CD4-positive, alpha-beta T cell (primary cell): ENCODE data around the gene CPLX3. TPM values are rescaled to one million over a fixed set of nuclear protein-coding genes. Genes with fewer than 3 reads are reported as not detected.

Experiments used
- ATAC-seq: fragments of 200-7000 bp; cut with Tn5 transposase; one replicate; pipeline ENCODE4 v1.10.0; 2022; ENCODE audit warnings: mild to moderate bottlenecking; ENCODE audit not compliant: poor library complexity
- CTCF ChIA-PET: fragments of 350-600 bp; sonication (Branson Sonifier 250); formaldehyde crosslinking; loops from one replicate; lab custom pipeline; 2021; ENCODE audit warnings: antibody characterized with exemption, inconsistent platforms; lab: Charles Lee
- POLR2A ChIA-PET: fragments of 350-600 bp; sonication (Branson Sonifier 250); formaldehyde crosslinking; loops from one replicate; lab custom pipeline; 2021; ENCODE audit warnings: antibody characterized with exemption, inconsistent platforms; lab: Charles Lee
- DNase-seq, 14 experiments: peaks; one replicate each; pipeline ENCODE4 v3.0.0-alpha.2; 2013 to 2020; ENCODE audit warnings: mixed read lengths in 2 of 14
- H3K27ac ChIP-seq, 2 donors: one replicate each; pipeline versions ENCODE4 v1.5.1 to v1.7.0; 2013; ENCODE audit warnings: low read length in 2 of 2, low read depth in 1 of 2, mild to moderate bottlenecking in 1 of 2
- H3K27me3 ChIP-seq, 2 experiments: 1 replicate in 1 of 2; 2 replicates in 1 of 2; pipeline versions ENCODE4 v1.6.1 to v1.7.0; 2013; ENCODE audit warnings: low read length in 2 of 2, control low read depth in 1 of 2, mild to moderate bottlenecking in 1 of 2, moderate library complexity in 1 of 2; ENCODE audit not compliant: insufficient read depth in 2 of 2, control insufficient read depth in 1 of 2
- H3K36me3 ChIP-seq: one replicate; pipeline ENCODE4 v1.6.1; 2013; ENCODE audit warnings: low read length, control low read depth; ENCODE audit not compliant: insufficient read depth
- H3K4me1 ChIP-seq: one replicate; pipeline ENCODE4 v1.6.1; 2013; ENCODE audit warnings: low read length, control low read depth; ENCODE audit not compliant: insufficient read depth
- H3K4me3 ChIP-seq: one replicate; pipeline ENCODE4 v1.5.1; 2013; ENCODE audit warnings: mild to moderate bottlenecking, low read length, moderate library complexity
- H3K9me3 ChIP-seq, 2 experiments: 1 replicate in 1 of 2; 2 replicates in 1 of 2; pipeline versions ENCODE4 v1.6.1 to v1.7.0; 2013; ENCODE audit warnings: low read length in 2 of 2, mild to moderate bottlenecking in 2 of 2, control low read depth in 1 of 2, moderate library complexity in 1 of 2; ENCODE audit not compliant: control insufficient read depth in 1 of 2, insufficient read depth in 1 of 2
- H3K27ac Mint-ChIP-seq: one replicate; pipeline ENCODE4 v1.8.0; 2020; ENCODE audit warnings: mixed read lengths
- H3K27me3 Mint-ChIP-seq: one replicate; pipeline ENCODE4 v1.8.0; 2021; ENCODE audit warnings: mixed read lengths
- H3K36me3 Mint-ChIP-seq: one replicate; pipeline ENCODE4 v1.8.0; 2021; ENCODE audit warnings: low read depth, mixed read lengths
- H3K4me1 Mint-ChIP-seq: one replicate; pipeline ENCODE4 v1.8.0; 2021; ENCODE audit warnings: low read depth, mixed read lengths
- H3K4me3 Mint-ChIP-seq: one replicate; pipeline ENCODE4 v1.8.0; 2020; ENCODE audit warnings: mild to moderate bottlenecking, mixed read lengths
- H3K9me3 Mint-ChIP-seq: one replicate; pipeline ENCODE4 v1.8.0; 2020; ENCODE audit warnings: mixed read lengths
- CTCF ChIP-seq: fragments of 200-600 bp; IDR thresholded peaks from one replicate; pipeline ENCODE4 v1.8.0; 2022; ENCODE audit warnings: antibody characterized with exemption, mild to moderate bottlenecking
- intact Hi-C, 2 experiments: fragments of 100-400 bp; cut with DNase I in 1 of 2; cut with micrococcal nuclease in 1 of 2; formaldehyde crosslinking; loops; one replicate each; pipeline versions ENCODE4 v1.15.1 to v1.9.0; 2023 to 2025; cut with DNase I, micrococcal nuclease
- total RNA-seq, 174 experiments: library from RNA in 2 of 174; stranded (reverse) in 2 of 174; gene quantifications; one replicate each; pipeline ENCODE4 v1.2.3 and lab custom pipeline; 2021 to 2026

Gene CPLX3
- total RNA-seq, 2 experiments from 2014 or later: 0.16 to 0.53 TPM

- no peak for ATAC-seq
Measured at GRCh38 chr15:74788042-74788682, 38.3 kb upstream of the CPLX3 start.

DNA sequence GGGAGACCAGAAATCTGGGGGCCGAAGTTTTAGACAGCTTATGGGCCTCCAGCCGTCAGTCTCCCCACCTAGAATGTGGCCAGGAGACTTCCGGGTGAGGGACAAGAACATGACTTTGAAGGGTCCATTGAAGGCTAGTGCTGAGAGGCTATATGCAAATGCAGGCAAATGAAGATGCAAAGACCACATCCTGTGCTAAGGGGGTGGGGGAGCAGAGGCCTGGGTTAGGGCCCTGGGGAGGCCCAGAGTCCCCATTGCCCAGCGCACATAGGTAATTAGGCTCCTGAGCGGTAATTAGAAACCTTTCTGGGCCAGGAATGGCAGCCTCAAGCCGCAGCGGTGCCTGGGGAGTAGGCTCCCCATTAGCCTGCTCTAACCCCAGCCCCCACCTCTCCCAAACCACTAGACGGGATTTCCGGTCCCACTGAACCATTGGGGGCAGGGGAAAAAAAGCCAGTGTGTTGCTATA, 37.7 kb upstream of the CPLX3 start:
- TF ChIP-seq CTCF: no peak
- Histone ChIP-seq H3K4me3 (peak overlapping the region; percentile 100), H3K36me3 (peaks cover 58% of the 10 kb centered on the region), H3K9me3 (no peaks in the 10 kb centered on the region), H3K27me3 (no peaks in the 10 kb centered on the region), H3K4me1 (peaks cover 97% of the 10 kb centered on the region), H3K27ac (peak overlapping the region; percentile 69 to 93)
- Mint-ChIP-seq H3K4me1 (peaks cover 84% of the 10 kb centered on the region), H3K9me3 (no peaks in the 10 kb centered on the region), H3K4me3 (peak overlapping the region; percentile 90), H3K27ac (peak overlapping the region; percentile 94), H3K27me3 (no peaks in the 10 kb centered on the region), H3K36me3 (peaks cover 41% of the 10 kb centered on the region)
- POLR2A ChIA-PET: interaction anchor here (1.5 to 33.5 kb wide), 8 partner anchors 7 to 666 kb away, joined by 4 to 925 read pairs (median 15); partner anchors contain the start of genes CLK3, CSK, FAM219B and MPI
- DNase-seq (peak in 10 of 14 experiments; percentile 45 to 88 (median 62)), ATAC-seq (peak; percentile 7)
- CTCF ChIA-PET: interaction anchor here (1.4 to 14.8 kb wide), 5 partner anchors 11 to 120 kb away, joined by 3 to 353 read pairs (median 34); no protein-coding TSS in a partner anchor
- intact Hi-C loops: loop anchor here (1.0 to 10.0 kb wide), 6 partner anchors 7 to 794 kb away; partner anchors contain the start of genes C15orf39 (in 2 of the 2), ARID3B (in 1 of the 2), PML (in 1 of the 2) and STOML1 (in 1 of the 2)

More at GRCh38 chr15:74788042-74788682, 38.3 kb upstream of the CPLX3 start:
- TF ChIP-seq CTCF: peak; percentile 20
- POLR2A ChIA-PET: interaction anchor here (0.7 to 33.5 kb wide), 14 partner anchors 7 to 667 kb away, joined by 3 to 925 read pairs (median 8); partner anchors contain the start of genes CLK3, CSK, CYP1A1 and FAM219B
- H3K4me3 ChIP-seq: peak overlapping the region; percentile 100
- Mint-ChIP-seq H3K4me1 (peaks cover 78% of the 10 kb centered on the region), H3K36me3 (peaks cover 46% of the 10 kb centered on the region), H3K4me3 (peak overlapping the region; percentile 90), H3K27me3 (no peaks in the 10 kb centered on the region), H3K27ac (peak overlapping the region; percentile 94), H3K9me3 (no peaks in the 10 kb centered on the region)
- peaks cover 57% of the 10 kb centered on the region for H3K36me3 ChIP-seq
- H3K9me3 ChIP-seq: no peaks in the 10 kb centered on the region
- peak in 3 of 14 experiments; percentile 6 to 48 (median 42) for DNase-seq
- intact Hi-C loops: loop anchor here (5.0 to 10.0 kb wide), 5 partner anchors 54 to 793 kb away; partner anchors contain the start of genes C15orf39 (in 2 of the 2), ARID3B (in 1 of the 2), PML (in 1 of the 2) and STOML1 (in 1 of the 2)
- CTCF ChIA-PET: interaction anchor here (0.9 to 14.8 kb wide), 18 partner anchors 8 to 242 kb away, joined by 3 to 353 read pairs (median 4); partner anchors contain the start of genes FAM219B and ULK3
- H3K27ac ChIP-seq: peak overlapping the region; percentile 69 to 93
- H3K4me1 ChIP-seq: peaks cover 97% of the 10 kb centered on the region
- H3K27me3 ChIP-seq: no peaks in the 10 kb centered on the region

DNA sequence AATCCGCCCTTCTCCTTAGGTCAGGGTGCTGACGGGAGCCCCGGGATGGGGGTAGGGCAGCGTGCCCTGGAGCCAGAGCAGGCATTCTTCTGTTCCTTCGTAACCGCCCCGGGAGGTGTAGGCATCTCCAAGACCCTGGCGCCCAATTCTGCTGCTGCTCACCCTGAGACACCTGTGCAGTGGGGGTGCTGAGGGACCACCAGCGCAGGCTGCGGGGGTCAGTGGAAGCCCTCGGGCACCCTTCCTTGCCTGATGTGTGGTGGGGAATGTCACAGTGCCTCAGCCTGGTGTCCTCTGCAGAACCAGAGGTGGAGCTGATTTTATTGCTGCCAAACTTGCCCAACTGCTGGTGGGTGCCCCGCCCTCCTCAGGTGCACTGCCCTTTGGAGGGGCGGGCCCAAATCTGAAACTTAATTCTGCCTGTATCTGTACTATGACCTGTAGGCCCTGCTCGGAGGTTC, 37.2 kb upstream of the CPLX3 start:
- ChIA-PET POLR2A (interaction anchor here (1.2 to 33.5 kb wide), 6 partner anchors 6 to 662 kb away, joined by 4 to 925 read pairs (median 22); partner anchors contain the start of genes CLK3, CSK, FAM219B and SIN3A), CTCF (interaction anchor here (1.1 to 14.8 kb wide), 3 partner anchors 10 to 18 kb away, joined by 4 to 353 read pairs (median 64); no protein-coding TSS in a partner anchor)
- Mint-ChIP-seq H3K27ac (peak overlapping the region; percentile 94), H3K36me3 (peaks cover 39% of the 10 kb centered on the region), H3K27me3 (no peaks in the 10 kb centered on the region), H3K4me1 (peaks cover 85% of the 10 kb centered on the region), H3K9me3 (no peaks in the 10 kb centered on the region), H3K4me3 (peak overlapping the region; percentile 90)
- Histone ChIP-seq H3K9me3 (no peaks in the 10 kb centered on the region), H3K27me3 (no peaks in the 10 kb centered on the region), H3K4me3 (peak overlapping the region; percentile 100), H3K27ac (peak overlapping the region; percentile 69 to 93), H3K36me3 (peaks cover 58% of the 10 kb centered on the region), H3K4me1 (peaks cover 96% of the 10 kb centered on the region)
- TF ChIP-seq CTCF: no peak
- intact Hi-C loops: loop anchor here (1.0 to 10.0 kb wide), 6 partner anchors 8 to 794 kb away; partner anchors contain the start of genes C15orf39 (in 2 of the 2), ARID3B (in 1 of the 2), PML (in 1 of the 2) and STOML1 (in 1 of the 2)
- no peak for ATAC-seq
- peak in 6 of 14 experiments; percentile 42 to 70 (median 57) for DNase-seq
